H4 (cell line): ENCODE measurements around the gene TYW1B. TPM values are rescaled to one million over a fixed set of nuclear protein-coding genes. Genes with fewer than 3 reads are reported as not detected.
"Not testable (repeated sequence)": the region's sequence is repeated elsewhere in the genome, so short reads cannot be mapped to it uniquely, and the experiment has no call there.

Source experiments
- DNase-seq: peaks from one replicate; pipeline ENCODE4 v3.0.0-alpha.2; 2015; ENCODE audit warnings: low spot score
- total RNA-seq: library from RNA; depleted of rRNA; stranded (reverse); fragments of >200 nt; shearing (Covaris generic); gene quantifications from 2 replicates; pipeline ENCODE4 v1.2.3, GENCODE V29; 2014

The TYW1B gene
- total RNA-seq, 1 experiment from 2014 or later, result 0.66 TPM

- not testable (repeated sequence) for DNase-seq
These were observed 201.5 kb downstream of the TYW1B start for GRCh38 chr7:72626428-72627011.

- DNase-seq, result not testable (repeated sequence)
These were observed 202.1 kb downstream of the TYW1B start for GRCh38 chr7:72625721-72626423.

GRCh38 chr7:72622532-72622931, 205.5 kb downstream of the TYW1B start:
- no peak for DNase-seq

- DNase-seq, result not testable (repeated sequence)
These were observed 206.2 kb downstream of the TYW1B start for GRCh38 chr7:72621761-72622187.

- DNase-seq, result not testable (repeated sequence)
These were observed 207.1 kb downstream of the TYW1B start for GRCh38 chr7:72620923-72621322.

- peak; percentile 64 for DNase-seq
These were observed 209.4 kb downstream of the TYW1B start for GRCh38 chr7:72618435-72619180.

DNA sequence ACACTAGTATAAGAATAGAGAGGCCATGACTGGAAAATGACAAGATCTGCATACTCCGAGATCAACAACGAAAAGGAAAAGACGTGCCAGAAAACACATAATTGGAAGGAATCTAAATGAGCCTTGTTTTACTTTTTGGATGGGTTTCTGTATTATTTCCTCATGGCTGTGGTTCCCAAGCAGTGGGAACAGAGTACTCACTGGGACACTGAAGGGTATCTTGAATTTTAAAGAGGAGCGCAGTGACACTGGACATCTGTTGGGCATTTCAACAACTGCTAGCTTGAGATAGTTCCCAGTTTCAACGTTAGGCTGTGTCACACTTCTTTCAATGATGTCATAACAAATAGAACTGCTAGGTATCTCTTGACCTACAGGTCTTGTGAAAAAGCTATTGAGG, 218.2 kb downstream of the TYW1B start:
- not testable (repeated sequence) for DNase-seq

DNA sequence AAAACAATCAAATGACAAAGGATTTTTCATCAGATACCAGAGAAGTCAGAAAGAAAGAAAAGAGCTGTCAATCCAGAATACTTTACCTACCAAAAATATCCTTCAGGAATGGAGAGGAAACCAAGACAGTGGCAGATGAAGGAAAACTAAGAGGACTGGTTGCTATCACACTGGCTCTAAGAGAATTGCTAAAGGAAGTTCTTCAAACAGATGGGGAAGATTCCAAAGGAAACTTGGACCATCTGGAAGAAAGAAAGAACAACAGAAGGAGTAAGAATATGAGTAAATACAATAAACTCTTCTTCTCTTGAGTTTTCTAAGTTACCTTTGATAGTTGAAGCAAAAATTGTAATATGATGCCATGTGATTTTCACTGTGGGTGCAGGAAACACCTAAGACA, 220.0 kb downstream of the TYW1B start:
- not testable (repeated sequence) for DNase-seq

GRCh38 chr7:72605863-72606431, 222.1 kb downstream of the TYW1B start:
- DNase-seq, result not testable (repeated sequence)

- not testable (repeated sequence) for DNase-seq
These were observed 223.0 kb downstream of the TYW1B start for GRCh38 chr7:72604771-72605611.

DNA sequence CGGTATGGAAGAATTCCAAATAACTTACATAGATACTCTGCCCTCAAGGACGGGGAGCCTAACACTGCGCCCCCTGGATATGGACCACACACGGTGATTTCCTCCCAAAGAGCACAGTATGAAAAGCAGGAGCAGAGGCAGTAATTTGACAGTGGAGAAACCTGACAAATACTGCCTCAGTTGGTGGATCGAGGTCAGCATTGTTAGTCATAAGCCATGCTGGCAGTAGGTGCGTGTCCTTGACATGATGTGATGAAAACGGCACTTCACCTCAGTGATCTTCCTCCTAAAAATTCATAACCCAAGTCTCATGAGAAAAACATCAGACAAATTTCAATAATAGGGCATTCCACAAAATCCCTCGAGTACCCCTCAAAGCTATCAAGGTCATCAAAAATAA, 224.5 kb downstream of the TYW1B start:
- DNase-seq, result not testable (repeated sequence)

GRCh38 chr7:72603073-72603472, 224.9 kb downstream of the TYW1B start:
- no peak for DNase-seq

DNA sequence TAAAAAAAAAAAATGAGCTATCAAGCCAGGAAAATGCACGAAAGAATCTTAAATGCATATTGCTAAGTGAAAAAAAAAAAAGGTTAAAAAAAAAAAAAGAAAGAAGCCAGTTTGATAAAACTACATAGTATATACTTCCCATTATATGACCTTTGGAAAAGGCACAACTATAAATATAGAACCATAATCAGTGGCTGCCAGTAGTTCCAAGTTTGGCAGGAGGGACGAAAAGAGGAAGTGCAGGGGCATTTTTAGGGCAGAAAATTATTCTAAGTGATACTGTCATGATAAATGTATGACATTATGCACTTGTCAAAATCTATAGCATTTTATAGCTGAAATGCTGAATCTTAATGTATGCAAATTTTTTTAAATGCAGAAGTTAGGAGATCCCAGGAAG, 226.3 kb downstream of the TYW1B start:
- DNase-seq, result not testable (repeated sequence)

DNA sequence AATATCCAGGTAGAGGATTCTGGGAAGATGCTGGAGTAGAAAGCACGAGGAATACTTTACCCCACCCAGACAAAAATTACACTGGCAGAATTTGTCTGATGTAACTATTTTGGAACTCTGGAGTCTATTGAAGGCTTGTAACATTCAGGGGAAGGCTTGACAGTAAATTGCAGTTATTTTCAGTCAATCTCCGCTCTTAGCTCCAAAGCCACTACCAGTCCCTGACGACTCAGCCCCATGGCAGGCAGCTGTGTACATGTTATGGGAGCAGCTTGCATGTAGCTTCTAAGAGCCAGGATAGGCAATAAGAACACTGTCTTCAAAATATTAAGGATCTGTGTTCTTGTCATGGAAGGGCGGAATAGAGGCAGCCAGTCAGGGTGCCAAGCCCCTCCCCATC, 238.0 kb downstream of the TYW1B start:
- not testable (repeated sequence) for DNase-seq

DNA sequence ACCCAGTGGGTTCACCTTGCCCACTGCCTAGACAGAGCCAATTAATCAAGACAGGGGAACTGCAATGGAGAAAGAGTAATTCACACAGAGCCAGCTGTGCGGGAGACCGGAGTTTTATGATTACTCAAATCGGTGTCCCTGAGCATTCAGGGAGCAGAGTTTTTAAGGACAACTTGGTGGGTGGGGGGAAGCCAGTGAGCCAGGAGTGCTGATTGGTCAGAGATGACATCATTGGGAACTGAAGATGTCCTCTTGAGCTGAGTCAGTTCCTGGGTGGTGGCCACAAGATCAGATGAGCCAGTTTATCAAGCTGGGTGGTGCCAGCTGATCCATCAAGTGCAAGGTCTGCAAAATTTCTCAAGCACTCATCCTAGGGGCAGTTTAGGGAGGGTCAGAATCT, 240.7 kb downstream of the TYW1B start:
- DNase-seq, result not testable (repeated sequence)

DNA sequence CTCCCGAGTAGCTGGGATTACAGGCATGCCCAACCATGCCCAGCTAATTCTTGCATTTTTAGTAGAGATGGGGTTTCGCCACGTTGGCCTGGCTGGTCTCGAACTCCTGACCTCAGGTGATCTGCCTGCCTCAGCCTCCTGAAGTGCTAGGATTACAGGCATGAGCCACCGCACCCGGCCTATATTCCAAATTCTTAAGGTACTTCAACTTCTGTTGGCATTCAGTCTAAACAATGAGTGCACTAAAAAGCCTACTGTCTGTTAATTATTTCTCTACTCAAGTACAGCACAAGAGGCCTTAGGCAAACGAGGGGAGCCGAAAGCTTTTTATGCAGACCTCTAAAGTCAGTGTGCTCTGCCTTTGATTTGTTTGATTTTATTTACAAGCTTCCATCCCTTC, 243.4 kb downstream of the TYW1B start:
- DNase-seq, result not testable (repeated sequence)

- DNase-seq, result not testable (repeated sequence)
These were observed 244.2 kb downstream of the TYW1B start for GRCh38 chr7:72583620-72584361.

- not testable (repeated sequence) for DNase-seq
These were observed 247.7 kb downstream of the TYW1B start for GRCh38 chr7:72580142-72580770.

- DNase-seq, result no peak
These were observed 250.9 kb downstream of the TYW1B start for GRCh38 chr7:72577107-72577506.

DNA sequence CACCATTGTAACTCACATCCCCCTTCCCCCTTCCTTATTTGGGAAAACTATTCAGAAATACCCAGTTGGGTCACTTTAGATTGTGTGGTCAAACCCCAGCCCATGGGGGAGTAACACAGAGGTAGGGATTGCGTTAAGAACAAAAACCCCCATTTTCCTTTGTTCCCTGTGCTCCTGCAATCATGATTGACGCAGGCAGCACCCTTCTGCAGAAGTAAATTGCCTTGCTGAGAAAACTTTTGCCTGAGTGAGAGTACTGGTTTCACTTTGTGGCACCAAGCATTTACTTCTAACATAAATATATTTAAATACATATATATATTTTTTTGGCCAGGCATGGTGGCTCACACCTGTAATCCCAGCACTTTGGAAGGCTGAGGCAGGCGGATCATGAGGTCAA, 266.0 kb downstream of the TYW1B start:
- DNase-seq, result not testable (repeated sequence)
